ENCODE results near the gene HMCN1.

The HMCN1 gene

DNA sequence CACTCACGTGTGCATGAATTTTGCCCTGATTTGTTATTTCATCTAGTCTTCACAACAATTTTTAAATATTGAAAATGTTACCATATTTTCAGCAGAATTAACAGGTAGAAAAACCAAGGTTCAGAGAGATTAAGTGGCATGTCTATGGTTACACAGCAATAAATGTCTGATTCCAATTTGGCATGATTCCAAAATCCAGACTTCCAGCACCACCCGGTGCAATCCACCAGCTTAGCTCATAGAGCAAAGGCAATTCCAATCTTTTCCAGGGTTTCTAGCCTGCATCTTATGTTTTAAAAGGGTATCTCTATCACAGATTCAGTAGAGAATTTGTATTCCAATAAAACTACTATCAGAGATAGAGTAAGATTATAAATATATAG, 479.0 kb downstream of the HMCN1 start:
- Histone ChIP-seq H3K4me3 (ENCODE audit: severe bottlenecking) (no peak overlapping the region), H3K36me3 (ENCODE audit: low read depth) (no peaks in the 10 kb centered on the region), H3K27me3 (ENCODE audit: insufficient read depth, poor library complexity, severe bottlenecking) (no peaks in the 10 kb centered on the region), H3K4me1 (ENCODE audit: insufficient read depth, poor library complexity, severe bottlenecking) (no peaks in the 10 kb centered on the region), H3K27ac (ENCODE audit: poor library complexity, severe bottlenecking) (no peak overlapping the region), H3K9me3 (ENCODE audit: severe bottlenecking) (no peaks in the 10 kb centered on the region)
- ATAC-seq (ENCODE audit: low read depth) (no peak), DNase-seq (ENCODE audit: low spot score) (no peak)
- TF ChIP-seq, protein P1, sequence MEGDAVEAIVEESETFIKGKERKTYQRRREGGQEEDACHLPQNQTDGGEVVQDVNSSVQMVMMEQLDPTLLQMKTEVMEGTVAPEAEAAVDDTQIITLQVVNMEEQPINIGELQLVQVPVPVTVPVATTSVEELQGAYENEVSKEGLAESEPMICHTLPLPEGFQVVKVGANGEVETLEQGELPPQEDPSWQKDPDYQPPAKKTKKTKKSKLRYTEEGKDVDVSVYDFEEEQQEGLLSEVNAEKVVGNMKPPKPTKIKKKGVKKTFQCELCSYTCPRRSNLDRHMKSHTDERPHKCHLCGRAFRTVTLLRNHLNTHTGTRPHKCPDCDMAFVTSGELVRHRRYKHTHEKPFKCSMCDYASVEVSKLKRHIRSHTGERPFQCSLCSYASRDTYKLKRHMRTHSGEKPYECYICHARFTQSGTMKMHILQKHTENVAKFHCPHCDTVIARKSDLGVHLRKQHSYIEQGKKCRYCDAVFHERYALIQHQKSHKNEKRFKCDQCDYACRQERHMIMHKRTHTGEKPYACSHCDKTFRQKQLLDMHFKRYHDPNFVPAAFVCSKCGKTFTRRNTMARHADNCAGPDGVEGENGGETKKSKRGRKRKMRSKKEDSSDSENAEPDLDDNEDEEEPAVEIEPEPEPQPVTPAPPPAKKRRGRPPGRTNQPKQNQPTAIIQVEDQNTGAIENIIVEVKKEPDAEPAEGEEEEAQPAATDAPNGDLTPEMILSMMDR (IDR thresholded peaks at IDR 0.05; ENCODE audit: poor library complexity, severe bottlenecking): no peak

DNA sequence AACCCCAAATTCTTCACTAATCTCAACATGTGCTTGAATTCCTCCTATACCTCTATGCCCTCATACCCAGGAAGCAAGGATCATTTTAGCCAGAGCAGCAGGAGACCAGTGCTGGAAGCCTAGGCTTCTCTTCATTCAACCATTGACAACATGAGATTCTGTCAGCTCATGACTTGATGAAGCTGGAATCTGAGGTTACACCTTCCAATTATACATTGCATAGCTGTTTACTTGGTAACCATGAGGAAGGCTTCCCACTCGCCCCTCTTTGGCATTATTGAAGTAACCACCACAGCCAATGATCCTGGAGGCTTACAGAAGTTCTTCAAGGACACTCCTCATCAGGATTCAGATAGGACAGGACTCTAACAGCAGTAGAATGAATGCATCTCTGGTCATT, 480.6 kb downstream of the HMCN1 start:
- Histone ChIP-seq H3K27me3 (ENCODE audit: insufficient read depth, poor library complexity, severe bottlenecking) (no peaks in the 10 kb centered on the region), H3K36me3 (ENCODE audit: low read depth) (no peaks in the 10 kb centered on the region), H3K9me3 (ENCODE audit: severe bottlenecking) (no peaks in the 10 kb centered on the region), H3K27ac (ENCODE audit: poor library complexity, severe bottlenecking) (no peak overlapping the region), H3K4me3 (ENCODE audit: severe bottlenecking) (no peak overlapping the region), H3K4me1 (ENCODE audit: insufficient read depth, poor library complexity, severe bottlenecking) (no peaks in the 10 kb centered on the region)
- no peak for DNase-seq (ENCODE audit: low spot score)
- TF ChIP-seq, protein P1 (IDR thresholded peaks at IDR 0.05; ENCODE audit: poor library complexity, severe bottlenecking): no peak
- ATAC-seq (ENCODE audit: low read depth): no peak

DNA sequence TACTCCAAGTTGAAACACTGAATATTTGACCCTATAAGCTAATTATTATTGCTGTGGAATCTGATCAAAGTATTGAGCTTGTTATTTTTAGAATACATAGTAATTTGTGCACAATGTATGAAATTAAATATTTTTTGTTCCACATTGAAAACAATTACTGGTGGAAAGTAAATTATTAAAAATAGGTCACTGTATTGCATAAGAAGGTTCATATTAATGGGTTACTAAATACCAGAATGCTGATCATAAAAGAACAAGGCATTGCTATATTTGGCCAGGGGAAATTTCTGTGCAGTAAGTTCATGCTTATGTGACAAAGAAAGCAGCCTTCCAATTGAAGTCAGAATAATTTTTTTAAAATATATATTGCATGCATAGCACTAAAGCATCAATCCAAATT, 481.4 kb downstream of the HMCN1 start:
- Histone ChIP-seq H3K27me3 (ENCODE audit: insufficient read depth, poor library complexity, severe bottlenecking) (no peaks in the 10 kb centered on the region), H3K27ac (ENCODE audit: poor library complexity, severe bottlenecking) (no peak overlapping the region), H3K4me1 (ENCODE audit: insufficient read depth, poor library complexity, severe bottlenecking) (no peaks in the 10 kb centered on the region), H3K9me3 (ENCODE audit: severe bottlenecking) (no peaks in the 10 kb centered on the region), H3K36me3 (ENCODE audit: low read depth) (no peaks in the 10 kb centered on the region), H3K4me3 (ENCODE audit: severe bottlenecking) (no peak overlapping the region)
- no peak for ATAC-seq (ENCODE audit: low read depth)
- TF ChIP-seq, protein P1 (IDR thresholded peaks at IDR 0.05; ENCODE audit: poor library complexity, severe bottlenecking): no peak
- no peak for DNase-seq (ENCODE audit: low spot score)

DNA sequence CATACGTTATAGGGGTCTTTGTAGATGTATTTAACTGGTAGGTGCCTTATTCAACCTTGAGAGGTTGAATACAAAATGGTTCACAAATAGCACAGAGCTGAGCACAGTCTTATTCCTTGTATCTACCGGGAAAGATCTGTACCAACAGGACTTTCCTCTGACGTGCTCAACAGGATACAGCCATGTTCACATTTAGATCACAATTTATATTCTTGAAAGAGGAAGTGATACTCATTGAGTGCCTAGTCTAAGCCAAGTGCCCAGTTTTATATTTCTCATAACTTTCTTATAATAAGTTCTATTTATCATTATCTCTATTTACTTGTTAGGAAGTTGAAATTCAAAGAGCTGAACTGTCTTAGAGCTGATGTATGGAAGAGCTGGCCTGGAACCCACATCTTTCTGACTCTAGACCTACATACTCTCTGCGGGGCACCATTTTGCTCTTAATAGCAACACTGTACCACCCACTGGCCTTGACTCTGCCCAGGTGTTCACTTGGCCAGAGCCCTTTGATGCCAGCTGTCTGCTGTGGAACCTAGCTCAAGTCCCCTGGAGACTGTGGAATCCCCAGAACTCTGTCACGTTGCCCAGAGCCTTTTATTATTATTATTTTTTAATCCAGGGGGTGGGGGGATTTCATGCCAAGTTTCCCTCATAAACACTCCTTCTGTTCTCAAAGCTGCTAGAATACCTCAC, 484.6 kb downstream of the HMCN1 start:
- Histone ChIP-seq H3K9me3 (ENCODE audit: severe bottlenecking) (no peaks in the 10 kb centered on the region), H3K36me3 (ENCODE audit: low read depth) (no peaks in the 10 kb centered on the region), H3K4me1 (ENCODE audit: insufficient read depth, poor library complexity, severe bottlenecking) (no peaks in the 10 kb centered on the region), H3K4me3 (ENCODE audit: severe bottlenecking) (no peak overlapping the region), H3K27me3 (ENCODE audit: insufficient read depth, poor library complexity, severe bottlenecking) (no peaks in the 10 kb centered on the region), H3K27ac (ENCODE audit: poor library complexity, severe bottlenecking) (no peak overlapping the region)
- ATAC-seq (ENCODE audit: low read depth) (no peak), DNase-seq (ENCODE audit: low spot score) (no peak)
- TF ChIP-seq, protein P1 (IDR thresholded peaks at IDR 0.05; ENCODE audit: poor library complexity, severe bottlenecking): no peak

DNA sequence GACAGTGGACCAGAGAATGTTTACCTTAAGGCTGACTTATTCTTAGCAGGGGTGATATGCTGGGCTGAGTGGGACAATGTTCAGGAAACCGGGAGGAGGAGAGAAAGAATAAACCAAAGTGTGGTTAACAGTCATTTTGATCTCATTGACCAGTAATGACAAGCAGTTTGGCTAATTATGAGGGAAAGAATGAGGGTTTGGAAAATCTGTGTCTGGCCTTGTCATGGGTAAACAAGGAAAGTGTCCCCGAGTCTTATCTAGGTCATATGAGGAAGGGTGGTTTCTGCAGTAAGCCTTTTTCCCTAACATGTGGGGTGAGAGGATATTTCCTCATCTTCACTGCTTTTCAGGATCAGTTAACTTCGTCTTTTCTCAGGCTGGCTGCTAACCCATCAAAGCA, 485.9 kb downstream of the HMCN1 start:
- H3K9me3 ChIP-seq (ENCODE audit: severe bottlenecking): no peaks in the 10 kb centered on the region
- no peaks in the 10 kb centered on the region for H3K36me3 ChIP-seq (ENCODE audit: low read depth)
- DNase-seq (ENCODE audit: low spot score): no peak
- TF ChIP-seq, protein P1 (IDR thresholded peaks at IDR 0.05; ENCODE audit: poor library complexity, severe bottlenecking): no peak
- H3K27me3 ChIP-seq (ENCODE audit: insufficient read depth, poor library complexity, severe bottlenecking): no peaks in the 10 kb centered on the region
- H3K4me3 ChIP-seq (ENCODE audit: severe bottlenecking): no peak overlapping the region
- no peaks in the 10 kb centered on the region for H3K4me1 ChIP-seq (ENCODE audit: insufficient read depth, poor library complexity, severe bottlenecking)
- no peak overlapping the region for H3K27ac ChIP-seq (ENCODE audit: poor library complexity, severe bottlenecking)
- no peak for ATAC-seq (ENCODE audit: low read depth)

All from RWPE2 (cell line).